ENCODE measurements around the gene SRMS. TPM values are rescaled to one million over a fixed set of nuclear protein-coding genes. Genes with fewer than 3 reads are reported as not detected.

The SRMS gene
- total and polyA plus RNA-seq, 2 donors (not counting 1 experiment from before 2014, with no cell fraction given) = 0.17 to 0.54 TPM

GRCh38 chr20:63521602-63522001 is 25.9 kb downstream of the SRMS start:
- peaks cover 35% of the 10 kb centered on the region for H3K4me1 Mint-ChIP-seq

More at GRCh38 chr20:63521602-63522001, 25.9 kb downstream of the SRMS start:
- intact Hi-C loops (cut with micrococcal nuclease) = loop anchor here (2.0 kb wide), 3 partner anchors 23 to 435 kb away; partner anchors contain the start of genes EEF1A2 and UCKL1
- Mint-ChIP-seq H3K27me3 (peaks cover 4% of the 10 kb centered on the region), H3K9me3 (ENCODE audit: insufficient read depth) (no peaks in the 10 kb centered on the region), H3K4me3 (peak overlapping the region; percentile 84), H3K27ac (peak overlapping the region; percentile 75)
- Histone ChIP-seq H3K36me3 (replicated peaks in 1 of 2; ENCODE audit: control extremely low read depth in 1 of 2, control insufficient read depth in 1 of 2, extremely low read depth in 1 of 2, insufficient read depth in 2 of 2, low read length in 1 of 2) (peaks cover 0 to 7% of the 10 kb centered on the region in 2 experiments), H3K27ac (ENCODE audit: low read length in 2 of 2) (peak overlapping the region in 1 of 2 donors; percentile 76), H3K4me2 (replicated peaks; ENCODE audit: low read depth, low read length, poor library complexity, severe bottlenecking) (peak overlapping the region; percentile 94), H4K20me1 (ENCODE audit: control insufficient read depth, insufficient read depth, low read length, poor library complexity, severe bottlenecking) (peaks cover 29% of the 10 kb centered on the region), H3K27me3 (replicated peaks in 1 of 4; ENCODE audit: control extremely low read depth in 1 of 4, control insufficient read depth in 3 of 4, insufficient read depth in 4 of 4, low read length in 3 of 4) (peaks cover 0 to 10% (median 3%) of the 10 kb centered on the region in 4 experiments), H3K4me3 (ENCODE audit: control extremely low read depth in 1 of 5, extremely low read depth in 1 of 5, insufficient read depth in 1 of 5, low read depth in 2 of 5, low read length in 4 of 5) (peak overlapping the region in 4 of 5 experiments; percentile 70 to 79 (median 75)), H3K79me2 (ENCODE audit: control insufficient read depth, insufficient read depth, low read length) (peaks cover 15% of the 10 kb centered on the region), H3K4me1 (ENCODE audit: control insufficient read depth in 2 of 2, insufficient read depth in 2 of 2, low read length in 2 of 2) (peaks cover 23 to 30% of the 10 kb centered on the region in 2 donors), H2AFZ (ENCODE audit: insufficient read depth, low read depth, low read length, poor library complexity, severe bottlenecking) (no peak overlapping the region), H3K9me3 (ENCODE audit: control extremely low read depth in 1 of 3, control insufficient read depth in 2 of 3, insufficient read depth in 1 of 3, low read length in 2 of 3) (peaks cover 0 to 16% (median 4%) of the 10 kb centered on the region in 3 donors), H3K9ac (ENCODE audit: low read length) (peak overlapping the region; percentile 84)
- 68% methylated on average over 11 of the region's 23 CpGs for WGBS (ENCODE audit: insufficient coverage)
- ChIA-PET CTCF (interaction anchor here (1.1 to 3.8 kb wide), 5 partner anchors 16 to 452 kb away, joined by 3 to 25 read pairs (median 5); partner anchors contain the start of gene PTK6), POLR2A (interaction anchor here (0.6 to 2.6 kb wide), 11 partner anchors 8 to 541 kb away, joined by 3 to 42 read pairs (median 5); partner anchors contain the start of genes GMEB2, LIME1, PRPF6 and PTK6)
- no peak for DNase-seq
- no peak for ATAC-seq (ENCODE audit: low read depth)
- TF ChIP-seq EZH2 (IDR thresholded peaks at IDR 0.05; ENCODE audit: borderline replicate concordance, insufficient read depth, low read depth, low read length, poor library complexity, severe bottlenecking) (no peak), CTCF (IDR thresholded peaks at IDR 0.05) (no peak)
